Fibroblast of skin of left biceps (primary cell): ENCODE measurements around the gene AGPAT3.
"Not testable (repeated sequence)": the region's sequence is repeated elsewhere in the genome, so short reads cannot be mapped to it uniquely, and the experiment has no call there.

Source experiments
- DNase-seq, 2 experiments: peaks; one replicate each; pipeline ENCODE4 v3.0.0-alpha.2; 2013; ENCODE audit warnings: low read depth in 2 of 2

Gene AGPAT3, protein sequence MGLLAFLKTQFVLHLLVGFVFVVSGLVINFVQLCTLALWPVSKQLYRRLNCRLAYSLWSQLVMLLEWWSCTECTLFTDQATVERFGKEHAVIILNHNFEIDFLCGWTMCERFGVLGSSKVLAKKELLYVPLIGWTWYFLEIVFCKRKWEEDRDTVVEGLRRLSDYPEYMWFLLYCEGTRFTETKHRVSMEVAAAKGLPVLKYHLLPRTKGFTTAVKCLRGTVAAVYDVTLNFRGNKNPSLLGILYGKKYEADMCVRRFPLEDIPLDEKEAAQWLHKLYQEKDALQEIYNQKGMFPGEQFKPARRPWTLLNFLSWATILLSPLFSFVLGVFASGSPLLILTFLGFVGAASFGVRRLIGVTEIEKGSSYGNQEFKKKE

DNA sequence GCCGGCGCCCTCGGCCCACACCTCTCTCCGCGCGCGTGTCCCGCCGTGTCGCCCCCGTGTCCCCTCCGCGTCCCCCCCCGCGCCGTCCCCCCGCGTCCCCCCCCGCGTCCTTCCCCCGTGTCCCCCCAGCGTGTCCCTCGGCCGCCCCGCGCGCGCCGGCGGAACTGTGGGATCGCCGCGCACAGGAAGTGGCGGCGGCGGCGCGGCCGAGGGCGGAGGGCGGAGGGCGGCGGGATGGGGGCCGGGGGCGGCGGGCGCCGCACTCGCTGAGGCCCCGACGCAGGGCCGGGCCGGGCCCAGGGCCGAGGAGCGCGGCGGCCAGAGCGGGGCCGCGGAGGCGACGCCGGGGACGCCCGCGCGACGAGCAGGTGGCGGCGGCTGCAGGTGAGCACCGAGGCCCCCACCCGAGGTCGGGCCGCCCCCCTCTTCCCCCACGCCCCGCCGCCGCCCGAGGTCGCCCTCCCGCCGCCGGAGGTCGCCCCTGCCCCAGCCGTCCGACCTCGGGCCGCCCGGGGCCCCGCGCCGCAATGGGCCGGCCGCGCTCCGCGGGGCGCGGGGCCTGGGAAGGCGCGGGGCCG, at the start of gene AGPAT3:
Gene AGPAT3, plus strand, starts transcription at position 262 of the 578 bp plus-strand sequence. CDS start 94,459 bp downstream, outside the sequence.
- no peak for DNase-seq

DNA sequence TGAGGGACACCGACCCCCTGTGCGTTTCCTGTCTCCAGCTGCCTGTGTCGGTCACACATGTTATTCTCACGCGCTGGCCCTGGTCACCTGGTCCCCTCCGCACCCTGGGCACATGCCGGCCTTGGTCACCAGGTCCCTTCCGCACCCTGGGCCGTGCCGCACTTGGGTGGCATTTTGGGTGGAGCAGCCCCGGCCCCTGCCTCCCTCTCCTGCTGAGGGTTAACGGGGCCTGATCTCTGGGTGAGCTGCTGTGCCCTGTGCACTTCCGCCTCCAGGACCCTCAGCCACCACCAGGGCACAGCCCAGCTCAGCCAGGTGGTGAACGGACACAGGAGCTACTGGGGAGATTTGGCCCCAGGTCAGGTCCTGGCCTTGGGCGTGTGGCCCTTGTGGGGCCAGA, 49.0 kb upstream of the AGPAT3 start:
- no peak for DNase-seq

GRCh38 chr21:43816611-43817071, 48.4 kb upstream of the AGPAT3 start:
- DNase-seq = no peak

DNA sequence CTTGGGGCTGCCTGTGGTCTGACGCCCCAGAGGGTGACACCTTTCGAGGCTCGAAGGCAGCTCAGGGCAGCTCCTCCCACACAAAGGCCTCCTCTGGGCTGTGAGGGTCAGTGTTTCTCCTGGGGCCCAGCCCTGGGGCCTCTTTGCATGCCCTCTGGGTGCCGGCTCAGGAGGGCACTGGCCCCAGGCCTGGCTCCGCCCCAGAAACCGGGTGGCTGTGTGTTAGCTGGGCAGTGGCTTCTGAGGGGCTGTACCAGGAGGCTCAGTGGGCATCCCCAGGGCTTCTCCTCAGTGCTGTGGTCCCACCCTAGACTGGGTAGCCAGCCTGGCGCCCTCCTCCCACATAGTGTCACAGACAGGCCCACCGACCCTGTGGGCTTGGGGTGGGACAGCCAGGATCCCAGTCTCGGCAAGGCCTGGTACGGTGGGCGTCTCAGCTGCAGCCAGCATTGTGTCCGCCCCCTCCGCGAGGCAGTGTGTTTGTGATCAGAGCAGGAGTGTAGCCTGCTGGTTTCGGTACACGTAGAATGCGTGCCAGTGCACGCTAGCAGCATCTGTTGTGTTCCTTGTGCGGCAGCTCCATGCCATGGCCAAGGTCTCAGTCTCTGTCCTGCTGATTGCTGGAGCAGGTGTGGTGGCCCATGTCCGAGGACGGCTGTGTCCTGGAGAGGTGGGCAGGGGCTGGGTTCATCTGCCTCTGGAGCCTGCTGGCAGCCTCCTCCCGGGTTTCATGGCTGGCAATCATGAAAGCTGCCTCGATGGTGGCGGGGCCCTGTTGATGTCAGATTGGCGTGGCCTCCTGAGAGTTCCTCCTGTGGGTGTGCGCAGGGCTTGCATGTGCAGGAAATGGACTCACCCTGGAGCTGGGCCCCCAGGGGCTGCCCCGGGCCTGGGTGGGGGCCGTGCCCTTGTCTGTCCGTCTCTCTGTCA, 47.6 kb upstream of the AGPAT3 start:
- DNase-seq = no peak

GRCh38 chr21:43818685-43819084, 46.3 kb upstream of the AGPAT3 start:
- no peak for DNase-seq

- no peak for DNase-seq
These were observed 45.3 kb upstream of the AGPAT3 start for GRCh38 chr21:43819511-43820405.

DNA sequence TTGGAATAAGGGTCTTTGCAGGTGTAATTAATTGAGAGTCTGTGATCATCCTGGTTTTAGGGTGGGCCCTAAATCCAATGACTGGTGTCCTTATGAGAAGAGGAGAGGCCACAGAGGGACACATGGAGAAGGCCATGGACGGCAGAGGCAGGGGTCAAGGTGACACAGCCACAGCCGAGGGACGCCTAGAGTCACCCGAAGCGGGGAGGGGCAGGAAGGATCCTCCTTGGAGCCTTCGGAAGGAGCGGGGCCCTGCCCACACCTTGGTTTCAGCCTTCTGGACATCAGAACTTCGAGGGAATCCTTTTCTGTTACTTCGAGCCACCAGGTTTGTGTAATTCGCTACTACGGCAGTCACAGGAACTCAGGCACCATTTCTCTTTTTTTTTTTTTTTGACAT, 44.6 kb upstream of the AGPAT3 start:
- no peak for DNase-seq

- DNase-seq = not testable (repeated sequence)
These were observed 42.9 kb upstream of the AGPAT3 start for GRCh38 chr21:43822166-43822565.

- DNase-seq = not testable (repeated sequence)
These were observed 42.3 kb upstream of the AGPAT3 start for GRCh38 chr21:43822741-43823140.

GRCh38 chr21:43824333-43825241, 40.4 kb upstream of the AGPAT3 start:
- DNase-seq = peak in 1 of 2 experiments; percentile 3

GRCh38 chr21:43825242-43825935, 39.6 kb upstream of the AGPAT3 start:
- DNase-seq = no peak

DNA sequence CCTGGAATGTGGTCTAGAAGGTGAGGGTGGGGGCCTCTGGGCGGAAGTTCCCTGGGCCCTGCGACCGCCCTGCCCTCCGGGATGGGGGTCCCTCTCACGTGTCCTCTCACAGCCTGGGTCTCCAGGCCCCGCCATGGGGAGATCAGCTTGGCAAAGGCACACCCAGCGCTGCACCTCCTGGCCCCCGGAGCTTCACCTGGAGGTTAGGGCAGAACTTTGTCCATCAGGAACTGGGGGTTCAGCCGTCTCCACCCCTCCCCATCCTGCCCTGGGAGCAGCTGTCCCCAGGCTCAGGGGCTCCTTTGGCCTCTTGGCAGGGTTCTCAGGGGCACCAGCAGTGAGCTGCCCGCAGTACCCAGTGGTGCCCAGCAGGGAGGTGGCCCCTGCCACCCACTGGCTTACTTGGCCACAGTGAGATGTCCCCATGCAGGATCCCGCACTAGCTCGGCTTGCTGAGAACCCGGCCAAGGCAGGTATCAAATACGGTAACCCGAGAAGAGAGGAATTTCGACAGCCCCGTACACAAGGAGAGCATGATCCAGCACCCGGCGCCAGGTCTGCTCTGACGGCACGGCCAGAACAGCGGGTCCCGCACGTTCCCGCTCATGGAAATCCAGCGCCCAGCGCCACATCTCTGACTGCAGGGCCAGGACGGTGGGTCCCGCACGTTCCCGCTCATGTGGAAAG, 38.9 kb upstream of the AGPAT3 start:
- no peak for DNase-seq

DNA sequence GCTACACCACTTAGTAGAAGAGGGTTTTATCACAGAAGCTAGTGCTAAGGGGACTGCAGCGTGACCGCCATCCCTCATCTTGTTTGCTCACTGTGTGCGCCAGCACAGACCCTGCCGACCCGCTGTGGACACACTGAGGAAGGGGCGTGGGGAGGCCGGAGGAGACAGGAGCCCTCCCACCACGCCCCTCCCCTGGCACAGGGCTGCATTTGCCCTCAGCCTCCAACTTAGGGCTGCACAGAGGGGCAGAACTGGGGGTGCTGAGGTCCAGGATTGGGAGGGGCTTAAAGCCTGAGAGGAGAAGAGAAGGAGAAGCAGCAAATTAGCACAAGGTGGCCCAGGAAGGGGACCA, 38.4 kb upstream of the AGPAT3 start:
- DNase-seq = no peak

GRCh38 chr21:43827015-43827611, 37.9 kb upstream of the AGPAT3 start:
- peak; percentile 11 to 12 for DNase-seq

GRCh38 chr21:43829161-43829560, 35.9 kb upstream of the AGPAT3 start:
- no peak for DNase-seq

GRCh38 chr21:43829575-43830119, 35.4 kb upstream of the AGPAT3 start:
- no peak for DNase-seq

DNA sequence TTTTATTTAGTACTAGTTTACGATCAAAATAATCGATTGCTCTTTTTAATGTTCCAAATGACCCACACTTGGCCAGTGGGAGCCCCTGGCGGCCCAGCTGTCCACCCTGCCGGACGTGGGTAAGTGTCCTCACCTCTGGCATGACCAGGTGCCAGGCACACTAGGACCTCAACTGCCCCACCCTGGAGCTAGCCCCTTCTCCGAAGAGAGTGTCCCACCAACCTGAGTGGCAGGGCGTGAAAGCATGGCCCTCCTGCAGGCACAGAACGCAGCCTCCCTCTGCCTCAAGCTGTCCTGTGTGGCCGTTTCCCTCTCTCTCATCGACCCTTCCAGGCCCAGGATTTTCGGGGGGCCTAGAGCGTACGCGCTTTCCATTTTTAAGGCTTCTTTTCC, 32.9 kb upstream of the AGPAT3 start:
- DNase-seq = no peak

DNA sequence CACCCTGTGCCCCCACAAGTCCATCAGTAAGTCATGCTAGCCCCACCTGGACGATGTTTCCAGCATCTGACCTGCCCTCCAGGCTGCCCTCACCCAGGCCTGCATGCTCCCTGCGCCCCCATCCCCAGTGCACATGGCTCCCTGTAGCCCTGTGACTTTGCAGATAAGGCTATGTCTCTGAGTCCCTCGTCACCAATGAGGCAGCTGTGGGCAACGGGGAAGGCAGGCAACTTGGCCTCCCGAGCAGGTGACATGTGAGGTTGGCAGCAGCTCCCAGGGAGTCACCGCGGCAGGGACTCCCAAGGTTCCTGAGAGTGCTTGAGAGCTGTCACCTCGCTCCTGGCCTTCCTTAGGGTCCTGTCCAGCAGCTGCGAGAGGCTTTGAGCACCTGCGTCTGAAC, 32.4 kb upstream of the AGPAT3 start:
- DNase-seq = no peak
